ENCODE results near the gene BRSK2. TPM values are rescaled to one million over a fixed set of nuclear protein-coding genes. Genes with fewer than 3 reads are reported as not detected.

BRSK2 gene
- total and polyA plus RNA-seq, 9 of the 15 experiments (the other 6 are each of a cell fraction or from before 2014, with no cell fraction given), result 0.06 to 0.52 (median 0.18) TPM; not detected in 5

GRCh38 chr11:1387521-1387920 is 2.2 kb upstream of the BRSK2 start (continued):
- TF ChIP-seq ZNF592 (IDR thresholded peaks at IDR 0.05) (no peak), MTA3 (IDR thresholded peaks at IDR 0.05; ENCODE audit: borderline replicate concordance) (no peak), BHLHE40 (IDR thresholded peaks at IDR 0.05; ENCODE audit: low read length) (no peak), ZSCAN29 (IDR thresholded peaks at IDR 0.05) (no peak), ZNF696 (CRISPR knock-in tag; conservative IDR thresholded peaks at IDR 0.05) (no peak), ZFP91 (CRISPR knock-in tag; IDR thresholded peaks at IDR 0.05) (no peak), POLR2AphosphoS5 (IDR thresholded peaks at IDR 0.05; ENCODE audit: control insufficient read depth, insufficient read depth, low read depth, low read length) (no peak), ZMIZ1 (IDR thresholded peaks at IDR 0.05; ENCODE audit: low read depth in 2 of 2, low read length in 2 of 2) (no peak)

All from K562 (cell line).